A549 (cell line): Measurements from ENCODE around the gene EBI3. TPM values are rescaled to one million over a fixed set of nuclear protein-coding genes. Genes with fewer than 3 reads are reported as not detected.

Experiments
- ATAC-seq, 2 experiments: fragments of 200-7000 bp in 1 of 2; fragments of >200 bp in 1 of 2; cut with Nextera tagmentation in 1 of 2; cut with Tn5 transposase in 1 of 2; 3 replicates each; pipeline versions ENCODE4 v1.8.0 to v1.9.1; 2018 to 2020; ENCODE audit warnings: mild to moderate bottlenecking in 1 of 2, moderate library complexity in 1 of 2
- CTCF ChIA-PET: fragments of 300-600 bp; sonication (Branson Sonifier 250); formaldehyde crosslinking; extraction: SDS; loops from one replicate; lab custom pipeline; 2021; ENCODE audit warnings: antibody characterized with exemption, inconsistent platforms; lab: Yijun Ruan, JAX
- POLR2A ChIA-PET: fragments of 350-600 bp; formaldehyde crosslinking; extraction: SDS; loops from one replicate; lab custom pipeline; 2021; ENCODE audit warnings: antibody characterized with exemption, inconsistent platforms; lab: Yijun Ruan, JAX
- DNase-seq, 2 experiments: peaks; one replicate each; pipeline versions ENCODE4 v3.0.0 to v3.0.0-alpha.2; 2011 to 2016; ENCODE audit warnings: low read depth in 1 of 2, low spot score in 1 of 2
- FAIRE-seq: peaks from 2 replicates; lab custom pipeline; 2011; peaks lifted over from hg19 to GRCh38; lab: Jason Lieb, UNC
- H3K27ac ChIP-seq, 2 experiments: fragments of >200 bp; sonication (Bioruptor Twin); formaldehyde crosslinking; 3 replicates each; pipeline ENCODE4 v1.5.1; 2016 to 2017
- H3K4me1 ChIP-seq: fragments of >200 bp; sonication (Bioruptor Twin); formaldehyde crosslinking; 3 replicates; pipeline ENCODE4 v1.6.1; 2016
- H3K4me2 ChIP-seq: fragments of >200 bp; sonication (Bioruptor Twin); formaldehyde crosslinking; 3 replicates; pipeline ENCODE4 v1.6.1; 2016
- H3K4me3 ChIP-seq: fragments of >200 bp; sonication (Bioruptor Twin); formaldehyde crosslinking; 3 replicates; pipeline ENCODE4 v1.5.1; 2016
- H3K9me3 ChIP-seq: fragments of >200 bp; sonication (Bioruptor Twin); formaldehyde crosslinking; 3 replicates; pipeline ENCODE4 v1.6.1; 2016
- CBX2 ChIP-seq: fragments of 200-600 bp; sonication (generic); IDR thresholded peaks from 2 replicates; pipeline ENCODE4 v1.6.1; 2016; ENCODE audit warnings: low read depth, mild to moderate bottlenecking, borderline replicate concordance
- CHD4 ChIP-seq: fragments of 200-600 bp; sonication (generic); IDR thresholded peaks from 2 replicates; pipeline ENCODE4 v1.6.1; 2016; ENCODE audit warnings: antibody characterized with exemption, mild to moderate bottlenecking, borderline replicate concordance
- E2F6 ChIP-seq: IDR thresholded peaks from 2 replicates; pipeline ENCODE4 v1.6.1; 2012; ENCODE audit warnings: low read depth, borderline replicate concordance
- EP300 ChIP-seq, 2 experiments: fragments of >200 bp; sonication (Bioruptor Twin); formaldehyde crosslinking; IDR thresholded peaks; 2 replicates in 1 of 2; 3 replicates in 1 of 2; pipeline ENCODE4 v1.6.1; 2016 to 2017
- FOSB ChIP-seq: fragments of 250-450 bp; sonication (Bioruptor Pico); IDR thresholded peaks from 2 replicates; pipeline ENCODE4 v1.5.0; 2020; ENCODE audit warnings: mild to moderate bottlenecking, moderate library complexity
- FOSL2 ChIP-seq, 2 experiments: fragments of 450-650 bp in 1 of 2; fragments of >200 bp in 1 of 2; sonication (Bioruptor Twin) in 1 of 2; formaldehyde crosslinking; IDR thresholded peaks; 2 replicates each; pipeline versions ENCODE4 v1.5.0 to v1.6.1; 2016 to 2020; ENCODE audit warnings: mild to moderate bottlenecking in 1 of 2, moderate library complexity in 1 of 2
- HEYL ChIP-seq: fragments of 250-450 bp; sonication (Bioruptor Pico); IDR thresholded peaks from 2 replicates; pipeline ENCODE4 v1.8.0; 2021; ENCODE audit warnings: mild to moderate bottlenecking, moderate library complexity
- HOXA7 ChIP-seq: fragments of 250-450 bp; sonication (Bioruptor Pico); IDR thresholded peaks from 2 replicates; pipeline ENCODE4 v1.5.0; 2020; ENCODE audit warnings: mild to moderate bottlenecking, moderate library complexity
- HOXB13 ChIP-seq: fragments of 250-450 bp; sonication (Bioruptor Pico); IDR thresholded peaks from 2 replicates; pipeline ENCODE4 v1.5.0; 2020; ENCODE audit warnings: low read depth, mild to moderate bottlenecking, moderate library complexity
- JUNB ChIP-seq: fragments of >200 bp; sonication (Bioruptor Twin); formaldehyde crosslinking; IDR thresholded peaks from 2 replicates; pipeline ENCODE4 v1.6.1; 2016
- KDM5A ChIP-seq: fragments of 200-600 bp; sonication (generic); IDR thresholded peaks from 2 replicates; pipeline ENCODE4 v1.6.1; 2016; ENCODE audit warnings: antibody characterized with exemption, mild to moderate bottlenecking
- MAFK ChIP-seq: fragments of 450-650 bp; IDR thresholded peaks from 2 replicates; pipeline ENCODE4 v1.6.1; 2014; ENCODE audit not compliant: partially characterized antibody
- NFE2L2 ChIP-seq: fragments of 150-350 bp; conservative IDR thresholded peaks from 2 replicates; pipeline ENCODE4 v1.6.1; 2014; ENCODE audit warnings: low read length
- NR3C1 ChIP-seq: fragments of >200 bp; sonication (Bioruptor Twin); formaldehyde crosslinking; IDR thresholded peaks from 3 replicates; pipeline ENCODE4 v1.6.1; 2017
- POLR2A ChIP-seq: IDR thresholded peaks from 2 replicates; pipeline ENCODE4 v1.6.1; 2012; ENCODE audit warnings: mild to moderate bottlenecking, low read length
- RARB ChIP-seq: fragments of 250-450 bp; sonication (Bioruptor Pico); IDR thresholded peaks from 2 replicates; pipeline ENCODE4 v1.8.0; 2021; ENCODE audit warnings: mild to moderate bottlenecking, moderate library complexity
- ZNF302 ChIP-seq: fragments of 250-450 bp; sonication (Bioruptor Pico); IDR thresholded peaks from 2 replicates; pipeline ENCODE4 v1.9.0; 2021; ENCODE audit warnings: inconsistent platforms, mild to moderate bottlenecking, moderate library complexity
- ZSCAN20 ChIP-seq: fragments of 250-450 bp; sonication (Bioruptor Pico); IDR thresholded peaks from 2 replicates; pipeline ENCODE4 v1.8.0; 2022; ENCODE audit warnings: mild to moderate bottlenecking, moderate library complexity
- WGBS: methylation state at CpG from one replicate; pipeline ENCODE4 v1.1.6; 2017; ENCODE audit errors: missing lambda C conversion rate; 5-methylcytosine and 5-hydroxymethylcytosine counted together
- polyA plus RNA-seq, 4 experiments: library from polyadenylated mRNA; depleted of rRNA in 3 of 4; stranded (reverse); fragments of >200 nt; fragmentation: RNase III in 1 of 4; extraction: RNeasy Plus Mini Kit Qiagen cat#74134 plus additional on column Dnase treatment in 1 of 4; gene quantifications; 2 replicates in 3 of 4; 3 replicates in 1 of 4; pipeline ENCODE4 v1.2.3, GENCODE V29; 2011 to 2017
- TF ChIP-seq, protein P1 (sequence below): IDR thresholded peaks from 2 replicates; pipeline ENCODE4 v1.6.1; 2012
- TF ChIP-seq, protein P2 (sequence below): fragments of 200-600 bp; sonication (generic); IDR thresholded peaks from 2 replicates; pipeline ENCODE4 v1.6.1; 2016; ENCODE audit warnings: antibody characterized with exemption, mild to moderate bottlenecking, moderate library complexity
- TF ChIP-seq, protein P3 (sequence below): fragments of 250-450 bp; sonication (Bioruptor Pico); IDR thresholded peaks from 2 replicates; pipeline ENCODE4 v1.5.0; 2021; ENCODE audit warnings: mild to moderate bottlenecking, moderate library complexity, borderline replicate concordance

The EBI3 gene
- polyA plus RNA-seq, 2 of the 4 experiments (the other 2 are of a cell fraction), result 1.1 to 3.6 TPM

- TF ChIP-seq, protein P1, sequence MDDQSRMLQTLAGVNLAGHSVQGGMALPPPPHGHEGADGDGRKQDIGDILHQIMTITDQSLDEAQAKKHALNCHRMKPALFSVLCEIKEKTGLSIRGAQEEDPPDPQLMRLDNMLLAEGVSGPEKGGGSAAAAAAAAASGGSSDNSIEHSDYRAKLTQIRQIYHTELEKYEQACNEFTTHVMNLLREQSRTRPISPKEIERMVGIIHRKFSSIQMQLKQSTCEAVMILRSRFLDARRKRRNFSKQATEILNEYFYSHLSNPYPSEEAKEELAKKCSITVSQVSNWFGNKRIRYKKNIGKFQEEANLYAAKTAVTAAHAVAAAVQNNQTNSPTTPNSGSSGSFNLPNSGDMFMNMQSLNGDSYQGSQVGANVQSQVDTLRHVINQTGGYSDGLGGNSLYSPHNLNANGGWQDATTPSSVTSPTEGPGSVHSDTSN, result no peak
- TF ChIP-seq, protein P2, sequence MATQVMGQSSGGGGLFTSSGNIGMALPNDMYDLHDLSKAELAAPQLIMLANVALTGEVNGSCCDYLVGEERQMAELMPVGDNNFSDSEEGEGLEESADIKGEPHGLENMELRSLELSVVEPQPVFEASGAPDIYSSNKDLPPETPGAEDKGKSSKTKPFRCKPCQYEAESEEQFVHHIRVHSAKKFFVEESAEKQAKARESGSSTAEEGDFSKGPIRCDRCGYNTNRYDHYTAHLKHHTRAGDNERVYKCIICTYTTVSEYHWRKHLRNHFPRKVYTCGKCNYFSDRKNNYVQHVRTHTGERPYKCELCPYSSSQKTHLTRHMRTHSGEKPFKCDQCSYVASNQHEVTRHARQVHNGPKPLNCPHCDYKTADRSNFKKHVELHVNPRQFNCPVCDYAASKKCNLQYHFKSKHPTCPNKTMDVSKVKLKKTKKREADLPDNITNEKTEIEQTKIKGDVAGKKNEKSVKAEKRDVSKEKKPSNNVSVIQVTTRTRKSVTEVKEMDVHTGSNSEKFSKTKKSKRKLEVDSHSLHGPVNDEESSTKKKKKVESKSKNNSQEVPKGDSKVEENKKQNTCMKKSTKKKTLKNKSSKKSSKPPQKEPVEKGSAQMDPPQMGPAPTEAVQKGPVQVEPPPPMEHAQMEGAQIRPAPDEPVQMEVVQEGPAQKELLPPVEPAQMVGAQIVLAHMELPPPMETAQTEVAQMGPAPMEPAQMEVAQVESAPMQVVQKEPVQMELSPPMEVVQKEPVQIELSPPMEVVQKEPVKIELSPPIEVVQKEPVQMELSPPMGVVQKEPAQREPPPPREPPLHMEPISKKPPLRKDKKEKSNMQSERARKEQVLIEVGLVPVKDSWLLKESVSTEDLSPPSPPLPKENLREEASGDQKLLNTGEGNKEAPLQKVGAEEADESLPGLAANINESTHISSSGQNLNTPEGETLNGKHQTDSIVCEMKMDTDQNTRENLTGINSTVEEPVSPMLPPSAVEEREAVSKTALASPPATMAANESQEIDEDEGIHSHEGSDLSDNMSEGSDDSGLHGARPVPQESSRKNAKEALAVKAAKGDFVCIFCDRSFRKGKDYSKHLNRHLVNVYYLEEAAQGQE, result no peak
- no peak for TF ChIP-seq HOXB13 (CRISPR knock-in tag)
- TF ChIP-seq JUNB, result no peak
- TF ChIP-seq, all 56 proteins: peak for 0
Observed at GRCh38 chr19:4277191-4277696, 47.9 kb downstream of the EBI3 start (continued).

GRCh38 chr19:4278010-4278409 lies 48.7 kb downstream of the EBI3 start:
- Histone ChIP-seq H3K27ac (no peak overlapping the region), H3K4me3 (no peak overlapping the region), H3K4me1 (peaks cover 2% of the 10 kb centered on the region; the same call in 1 of the 3 replicates), H3K4me2 (no peak overlapping the region), H3K9me3 (no peaks in the 10 kb centered on the region)
- ChIA-PET CTCF (interaction anchor here (0.6 to 5.0 kb wide), 3 partner anchors 11 to 105 kb away, joined by 4 to 35 read pairs (median 8); no protein-coding TSS in a partner anchor), POLR2A (no interaction called here)
- ATAC-seq (0 out of 6 replicates have a peak, but pooled peaks of 1 of the 2 experiments have one; percentile 17), FAIRE-seq (no peak), DNase-seq (no peak)
- 20% methylated on average over 2 of the region's 4 CpGs for WGBS
- TF ChIP-seq ZSCAN20 (CRISPR knock-in tag) (no peak), HOXA7 (CRISPR knock-in tag) (no peak), MAFK (no peak), E2F6 (no peak), NR3C1 (no peak), CBX2 (no peak)

DNA sequence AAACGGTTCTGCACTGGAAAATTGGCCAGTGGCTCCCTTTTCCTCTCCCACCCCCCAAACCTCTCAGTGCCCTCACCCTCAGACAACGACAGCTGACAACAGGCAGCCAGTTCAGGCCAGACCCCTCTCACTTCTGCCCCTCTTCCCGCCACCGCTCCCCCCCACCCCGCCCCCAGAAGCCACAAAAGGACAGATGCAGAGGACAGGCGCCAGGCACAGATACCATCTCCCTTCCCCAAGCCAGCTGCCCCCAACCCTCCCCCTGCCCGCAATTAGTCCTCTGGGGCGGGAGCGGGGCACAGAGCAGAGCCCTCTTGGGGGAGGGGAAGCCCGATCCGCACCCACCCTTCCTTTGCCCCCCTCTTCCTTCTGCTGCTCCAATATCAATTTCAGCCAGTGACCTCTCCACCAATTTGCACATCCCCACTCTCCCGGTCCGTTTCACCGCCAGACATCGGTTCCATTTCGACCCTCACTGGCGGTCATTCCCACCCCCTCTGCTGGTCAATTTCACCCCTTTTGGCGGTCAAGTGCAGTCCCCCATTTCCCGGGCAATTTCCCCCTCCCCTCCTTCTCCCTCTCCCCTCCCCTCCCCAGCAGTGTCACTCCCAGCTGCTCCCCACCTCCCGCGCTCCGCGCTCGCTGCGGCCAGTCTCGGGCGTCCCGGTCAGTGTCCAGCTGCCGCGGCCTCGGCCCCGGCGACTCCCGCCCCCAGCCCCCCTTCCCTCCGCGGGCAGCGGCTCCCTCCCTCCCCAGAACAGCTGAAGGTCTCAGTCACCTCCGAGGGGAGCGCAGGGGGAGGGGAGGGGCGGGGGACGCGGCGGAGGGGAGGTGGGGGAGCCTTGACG lies 49.3 kb downstream of the EBI3 start, which contains the start of gene SHD:
TSS of gene SHD (plus strand) at position 848 of the 848 bp plus-strand sequence. CDS start 798 bp downstream, outside the sequence.
- Histone ChIP-seq H3K9me3 (no peaks in the 10 kb centered on the region), H3K4me3 (peak within 1 kb of the TSS; percentile 47), H3K4me1 (peaks cover 2% of the 10 kb centered on the region; the same call in 1 of the 3 replicates), H3K27ac (peak within 1 kb of the TSS in 1 of 2 experiments; percentile 67; a peak in 3 of 6 replicates), H3K4me2 (peak within 1 kb of the TSS; percentile 95)
- FAIRE-seq (no peak), DNase-seq (no peak), ATAC-seq (peak; percentile 36 to 48; a peak in 2 of 6 replicates)
- ChIA-PET CTCF (interaction anchor here (0.6 to 5.0 kb wide), 4 partner anchors 12 to 106 kb away, joined by 4 to 35 read pairs (median 6); no protein-coding TSS in a partner anchor), POLR2A (no interaction called here)
- TF ChIP-seq, protein P3, sequence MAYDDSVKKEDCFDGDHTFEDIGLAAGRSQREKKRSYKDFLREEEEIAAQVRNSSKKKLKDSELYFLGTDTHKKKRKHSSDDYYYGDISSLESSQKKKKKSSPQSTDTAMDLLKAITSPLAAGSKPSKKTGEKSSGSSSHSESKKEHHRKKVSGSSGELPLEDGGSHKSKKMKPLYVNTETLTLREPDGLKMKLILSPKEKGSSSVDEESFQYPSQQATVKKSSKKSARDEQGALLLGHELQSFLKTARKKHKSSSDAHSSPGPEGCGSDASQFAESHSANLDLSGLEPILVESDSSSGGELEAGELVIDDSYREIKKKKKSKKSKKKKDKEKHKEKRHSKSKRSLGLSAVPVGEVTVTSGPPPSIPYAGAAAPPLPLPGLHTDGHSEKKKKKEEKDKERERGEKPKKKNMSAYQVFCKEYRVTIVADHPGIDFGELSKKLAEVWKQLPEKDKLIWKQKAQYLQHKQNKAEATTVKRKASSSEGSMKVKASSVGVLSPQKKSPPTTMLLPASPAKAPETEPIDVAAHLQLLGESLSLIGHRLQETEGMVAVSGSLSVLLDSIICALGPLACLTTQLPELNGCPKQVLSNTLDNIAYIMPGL (CRISPR knock-in tag), result no peak
- TF ChIP-seq HEYL (CRISPR knock-in tag), result no peak
- TF ChIP-seq HOXA7 (CRISPR knock-in tag), result no peak
- no peak for TF ChIP-seq NFE2L2
- no peak for TF ChIP-seq KDM5A
- TF ChIP-seq POLR2A, result no peak
- no peak for TF ChIP-seq FOSL2 (IDR thresholded peaks at IDR 0.05)
- TF ChIP-seq FOSL2 (CRISPR knock-in tag; IDR thresholded peaks at IDR 0.05), result no peak
- TF ChIP-seq ZNF302 (CRISPR knock-in tag), result no peak
- TF ChIP-seq CHD4, result no peak
- no peak for TF ChIP-seq RARB (CRISPR knock-in tag)
- no peak for TF ChIP-seq E2F6
- no peak for TF ChIP-seq FOSB
- no peak for TF ChIP-seq EP300 (IDR thresholded peaks at IDR 0.05)
- 23% methylated on average over 12 of the region's 44 CpGs for WGBS
